Camera-type eye (tissue), 1 donor: ENCODE data around the gene NQO1. TPM values are rescaled to one million over a fixed set of nuclear protein-coding genes. Genes with fewer than 3 reads are reported as not detected.

ENCODE experiments used
- total RNA-seq: library from RNA; depleted of rRNA; stranded (reverse); fragments of >200 nt; gene quantifications from one replicate; pipeline ENCODE4 v1.2.3, GENCODE V29; 2014

The NQO1 gene
- 14.5 TPM for total RNA-seq

GRCh38 chr16:69726313-69727060 is at the start of gene NQO1:
NQO1 (minus strand) TSS chr16:69726560; CDS start chr16:69726439, 121 bp downstream.

GRCh38 chr16:69761983-69762813 is 35.8 kb upstream of the NQO1 start, which contains the start of gene WWP2:
WWP2 (plus strand) TSS chr16:69762332; CDS start chr16:69787011, 24,679 bp downstream.

GRCh38 chr16:69754469-69755310 is 28.3 kb upstream of the NQO1 start, which contains the start of gene NOB1:
NOB1 (minus strand) TSS chr16:69754926; CDS start chr16:69754910, 16 bp downstream.

Other genes starting within 250 kb of the NQO1 start
- gene NFAT5, start 160.6 kb downstream of the NQO1 start, total RNA-seq, result 79.0 TPM
- 19.2 TPM for gene NOB1, start 28.4 kb upstream of the NQO1 start, total RNA-seq
- 41.9 TPM for gene WWP2, start 35.8 kb upstream of the NQO1 start, total RNA-seq
- gene CLEC18A, start 224.8 kb upstream of the NQO1 start, total RNA-seq, result 6.9 TPM